HG02678 (cell line): ENCODE results near the gene GPHN.

Experiments used
- ATAC-seq: cut with Tn5 transposase; IDR thresholded peaks from one replicate; pipeline ENCODE4 v1.9.1; 2021; ENCODE audit warnings: mild to moderate bottlenecking, moderate library complexity; ENCODE audit not compliant: unreplicated experiment

Gene GPHN

DNA sequence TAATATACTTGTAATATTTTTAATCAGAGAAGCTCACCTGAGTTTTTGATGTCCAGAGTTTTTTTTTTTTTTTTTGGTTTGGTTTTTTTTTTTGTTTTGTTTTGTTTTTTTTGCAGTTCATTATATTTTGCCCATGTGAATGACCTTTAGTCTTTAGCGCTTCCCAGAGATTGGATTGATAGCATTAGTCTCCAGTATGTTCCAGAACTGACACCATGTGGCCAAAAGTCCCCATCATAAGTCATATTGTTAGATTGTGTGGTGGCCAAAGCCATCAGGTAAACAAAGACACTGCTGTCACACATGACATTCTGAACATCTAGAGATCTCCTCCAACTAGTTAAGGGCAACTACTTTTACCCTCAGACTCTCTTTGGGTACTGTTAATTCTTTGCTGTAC, 408.5 kb downstream of the GPHN start:
- no peak for ATAC-seq

DNA sequence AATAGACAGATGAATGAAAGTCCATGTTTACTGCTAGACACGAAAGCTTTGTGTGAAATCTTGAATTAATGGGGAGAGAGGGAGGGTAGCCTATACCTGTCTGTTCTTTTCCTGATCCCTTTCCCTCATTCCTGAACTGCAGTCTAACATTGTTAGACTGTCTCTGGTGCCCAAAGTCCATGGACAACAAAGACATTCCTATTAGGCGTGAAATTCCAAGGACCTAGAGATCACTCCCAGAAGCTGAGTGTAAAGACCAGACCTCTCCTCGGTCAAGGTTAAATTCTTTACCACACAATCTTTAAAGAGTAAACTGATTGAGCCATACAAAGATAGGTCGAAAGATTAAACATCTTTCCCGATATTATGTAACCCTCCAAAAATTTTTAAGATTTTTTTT, 410.6 kb downstream of the GPHN start:
- ATAC-seq = no peak

DNA sequence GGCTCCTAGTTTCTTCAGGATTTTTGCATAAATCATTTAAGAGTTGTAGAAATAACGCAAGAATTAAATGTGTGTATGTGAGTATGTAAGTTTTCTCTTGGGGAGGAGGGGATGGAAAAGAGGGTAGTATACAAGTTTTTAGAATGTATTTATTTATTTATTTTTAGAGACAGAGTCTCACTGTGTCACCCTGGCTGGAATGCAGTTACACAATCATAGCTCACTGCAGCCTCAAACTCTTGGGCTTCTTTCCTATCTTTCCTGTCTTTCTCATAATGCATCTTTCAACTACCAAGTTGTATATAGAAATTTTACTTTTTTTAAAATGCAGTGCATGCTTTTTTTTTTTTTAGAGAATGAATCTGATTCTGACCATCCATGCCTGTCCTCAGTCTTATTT, 412.2 kb downstream of the GPHN start:
- ATAC-seq = no peak

DNA sequence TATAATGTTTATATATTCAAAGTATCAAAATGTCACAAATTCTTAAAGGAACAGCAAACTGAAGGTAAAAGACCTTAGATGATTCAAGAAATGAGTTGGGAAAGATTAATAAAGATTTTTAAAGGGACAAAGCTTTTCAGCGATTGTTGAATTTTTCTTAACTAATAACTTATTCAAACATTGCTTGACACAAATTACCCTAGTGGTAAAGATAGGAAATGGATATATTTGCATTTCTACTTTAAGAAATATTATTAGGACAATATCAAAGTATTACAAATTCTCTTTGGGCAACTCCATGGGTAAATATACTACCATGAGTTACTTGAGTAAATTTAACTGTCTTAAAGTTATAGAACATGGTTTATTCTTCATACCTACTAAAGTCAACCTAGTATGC, 415.3 kb downstream of the GPHN start:
- ATAC-seq = no peak

DNA sequence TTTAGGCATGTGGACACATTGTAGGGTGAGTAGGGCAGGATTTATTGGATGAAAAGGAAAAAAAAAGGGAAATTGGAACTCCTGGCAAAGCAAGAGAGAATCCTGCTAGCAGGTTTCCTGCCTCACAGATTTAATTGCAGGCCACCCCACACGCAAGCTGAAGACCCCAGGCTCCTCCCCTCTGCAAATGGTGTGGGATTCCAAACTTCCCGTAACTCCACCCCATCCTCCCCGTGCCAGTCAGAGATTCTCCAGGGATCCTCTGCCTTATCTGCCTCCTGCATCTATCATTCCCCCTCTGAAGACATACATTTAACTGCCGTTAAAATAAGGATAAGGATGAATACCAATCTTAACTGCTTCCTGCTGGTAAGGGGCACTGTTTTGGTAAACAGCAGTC, 431.5 kb downstream of the GPHN start:
- ATAC-seq = no peak

DNA sequence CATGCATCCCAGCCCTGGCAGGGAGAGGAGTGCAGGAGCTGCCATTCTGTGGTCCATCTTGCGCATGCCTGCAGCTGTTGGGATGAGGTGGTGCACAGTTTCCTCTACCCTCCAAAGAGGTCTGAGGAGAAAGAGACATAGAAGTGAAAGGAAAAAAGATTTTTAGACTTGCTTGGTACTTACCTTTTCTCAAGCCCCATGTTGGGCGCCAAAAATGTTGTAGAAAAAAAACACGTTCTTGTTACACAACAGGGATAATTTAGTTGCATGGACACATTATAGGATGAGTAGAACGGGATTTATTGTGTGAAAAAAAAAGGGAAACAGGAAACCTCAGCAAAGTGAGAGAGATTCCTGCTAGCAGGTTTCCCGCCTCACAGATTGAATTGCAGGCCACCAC, 436.9 kb downstream of the GPHN start:
- no peak for ATAC-seq

DNA sequence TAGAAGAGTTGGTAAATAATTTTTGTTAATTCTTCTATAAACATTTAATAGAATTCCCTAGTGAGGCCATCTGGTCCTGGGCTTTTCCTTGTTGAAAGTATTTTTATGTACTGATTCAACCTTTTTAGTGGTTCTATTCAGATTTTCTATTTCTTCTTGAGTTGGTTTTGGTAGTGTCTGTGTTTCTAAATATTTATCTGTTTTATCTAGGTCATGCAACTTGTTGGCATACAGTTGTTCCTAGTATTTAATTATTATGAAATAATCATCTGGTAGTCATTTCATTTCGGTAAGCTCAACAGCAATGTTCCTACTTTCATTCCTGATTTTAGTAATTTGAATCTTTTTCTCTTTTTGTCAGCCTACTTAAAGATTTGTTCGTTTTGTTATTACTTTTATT, 447.2 kb downstream of the GPHN start:
- ATAC-seq = no peak

DNA sequence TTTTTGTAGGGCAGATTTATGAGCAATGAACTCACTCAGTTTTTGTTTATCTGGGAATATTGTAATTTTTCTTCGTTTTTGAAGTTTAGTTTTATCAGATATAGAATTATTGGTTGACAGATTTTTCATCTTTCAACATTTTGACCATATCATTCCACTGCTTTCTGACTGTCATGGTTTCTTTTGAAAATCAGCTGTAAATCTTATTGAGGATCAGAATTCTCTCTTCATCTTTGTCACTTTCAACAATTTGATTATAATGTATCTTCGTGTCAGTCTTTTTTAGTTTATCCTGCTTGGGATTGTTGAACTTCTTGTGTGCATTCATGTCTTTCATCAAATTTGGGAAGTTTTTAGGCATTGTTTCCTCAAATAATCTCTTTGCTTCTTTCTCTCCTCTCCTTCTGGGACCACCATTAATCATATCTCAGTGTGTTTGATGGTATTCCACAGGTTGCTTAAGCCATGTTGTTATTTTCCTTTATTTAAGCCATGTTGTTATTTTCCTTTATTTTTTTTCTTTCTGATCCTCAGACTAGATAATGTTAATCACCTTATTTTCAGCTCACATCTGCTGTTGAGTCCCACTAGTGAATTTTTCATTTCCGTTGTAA, 451.6 kb downstream of the GPHN start:
- ATAC-seq = no peak

DNA sequence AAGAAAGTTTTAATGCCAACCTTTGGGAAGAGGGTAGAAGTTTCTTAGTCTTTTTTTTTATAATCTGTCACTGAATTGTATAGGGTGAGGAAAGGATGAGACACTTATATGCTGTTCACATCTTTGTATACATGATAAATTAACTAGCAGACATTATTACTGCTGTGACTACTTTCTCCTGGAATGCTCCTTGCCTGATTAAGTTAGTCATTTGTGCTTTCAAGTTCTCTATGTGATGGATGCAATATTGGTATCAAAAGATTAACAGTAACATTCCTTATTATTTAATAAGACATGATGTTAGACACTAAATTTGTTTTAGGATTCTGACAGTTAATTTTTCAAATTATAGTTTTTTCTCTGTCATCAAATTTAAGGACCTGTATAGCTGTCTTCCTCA, 457.9 kb downstream of the GPHN start:
- ATAC-seq = no peak

DNA sequence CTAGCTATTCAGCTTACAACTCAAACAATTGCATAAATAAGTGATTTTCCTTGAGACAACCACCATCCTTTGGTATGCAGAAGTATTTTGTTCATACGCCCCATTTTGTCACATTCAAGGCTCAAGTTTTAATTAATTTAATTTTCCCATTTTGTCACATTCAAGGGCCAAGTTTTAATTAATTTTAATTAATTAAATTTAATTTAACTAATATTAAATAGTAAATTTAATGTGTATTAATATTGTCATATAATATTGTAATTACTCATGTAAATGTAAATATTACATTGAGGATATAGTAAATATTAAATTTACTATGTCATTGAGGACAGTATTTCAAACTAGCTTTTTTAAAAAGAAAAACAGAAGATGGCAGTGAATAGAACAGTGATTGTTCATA, 464.5 kb downstream of the GPHN start:
- no peak for ATAC-seq

DNA sequence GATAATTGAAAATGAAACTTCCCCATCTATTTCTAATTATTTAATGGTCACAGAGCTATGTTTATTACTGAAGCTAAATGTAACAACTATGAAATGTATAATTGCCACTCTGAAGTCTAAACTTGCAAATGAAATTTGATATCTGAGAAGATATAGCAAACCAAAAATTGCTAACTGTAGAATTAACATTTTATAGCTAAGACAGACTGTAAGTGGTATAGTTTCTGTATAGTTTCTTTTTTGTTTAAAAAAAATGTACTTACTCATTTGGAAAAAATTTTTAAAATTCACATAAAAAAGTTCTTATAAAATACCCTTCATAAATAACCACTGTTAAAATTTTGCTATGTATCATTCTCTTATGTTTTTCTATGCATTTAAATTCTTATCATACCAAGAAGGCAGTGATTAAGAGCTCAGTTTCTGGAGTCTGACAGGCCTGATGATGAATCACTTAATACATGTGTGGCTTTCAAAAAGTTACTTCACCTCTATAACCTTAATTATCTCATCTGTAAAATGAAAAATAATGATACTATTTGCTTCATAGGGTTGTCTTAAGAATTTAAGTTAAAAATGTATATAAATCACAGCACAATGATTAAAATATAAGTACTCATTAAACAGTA, 466.6 kb downstream of the GPHN start:
- ATAC-seq = no peak

DNA sequence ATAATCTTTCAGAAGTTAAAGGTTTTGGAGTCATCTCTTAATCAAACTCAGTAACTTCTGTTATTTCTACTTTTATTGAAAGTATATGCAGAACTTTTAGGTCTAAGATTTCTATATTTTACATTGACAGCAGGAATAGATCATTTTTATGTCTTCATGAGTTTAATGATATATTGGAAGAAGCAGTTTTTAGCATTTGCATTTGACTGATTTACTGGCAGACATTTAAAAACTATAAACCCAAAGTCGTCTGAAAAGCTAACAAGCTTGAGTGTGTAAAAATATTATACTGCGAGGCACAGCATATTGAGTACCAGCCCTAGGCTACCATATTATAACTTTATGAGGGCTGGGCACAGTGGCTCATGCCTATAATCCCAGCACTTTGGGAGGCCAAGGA, 467.3 kb downstream of the GPHN start:
- ATAC-seq = no peak

DNA sequence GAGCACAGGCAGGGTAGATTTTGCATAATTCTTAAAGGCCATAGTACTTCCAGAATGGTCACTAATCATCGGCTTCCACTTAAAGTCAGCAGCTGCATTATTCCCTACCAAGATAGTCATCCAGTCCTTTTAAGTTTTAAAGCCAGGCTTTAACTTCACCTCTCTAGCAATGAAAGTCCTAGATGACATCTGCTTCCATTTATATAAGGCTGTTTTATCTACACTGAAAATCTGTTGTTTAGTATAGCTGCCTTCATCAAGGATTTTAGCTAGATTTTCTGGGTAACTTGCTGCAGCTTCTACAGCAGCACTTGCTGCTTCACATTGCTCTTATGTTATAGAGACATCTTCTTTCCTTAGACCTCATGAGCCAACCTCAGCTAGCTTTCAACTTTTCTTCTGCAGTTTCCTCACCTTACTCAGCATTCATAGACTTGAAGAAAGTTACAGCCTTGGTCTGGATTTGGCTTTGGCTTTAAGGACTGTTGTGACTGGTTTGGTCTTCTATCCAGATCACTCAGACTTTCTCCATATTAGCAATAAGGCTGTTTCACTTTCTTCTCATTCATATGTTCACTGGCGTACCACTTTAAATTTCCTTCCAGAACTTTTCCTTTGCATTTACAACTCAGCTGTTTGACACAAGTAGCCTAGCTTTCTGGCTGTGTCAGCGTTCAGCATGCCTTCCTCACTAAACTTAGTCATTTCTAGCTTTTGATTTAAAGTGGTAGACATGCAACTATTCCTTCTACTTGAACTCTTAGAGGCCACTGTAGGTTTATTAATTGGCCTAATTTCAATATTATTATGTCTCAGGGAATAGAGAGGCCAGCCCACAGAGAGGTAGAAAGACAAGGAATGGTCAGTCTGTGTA, 471.4 kb downstream of the GPHN start:
- no peak for ATAC-seq

DNA sequence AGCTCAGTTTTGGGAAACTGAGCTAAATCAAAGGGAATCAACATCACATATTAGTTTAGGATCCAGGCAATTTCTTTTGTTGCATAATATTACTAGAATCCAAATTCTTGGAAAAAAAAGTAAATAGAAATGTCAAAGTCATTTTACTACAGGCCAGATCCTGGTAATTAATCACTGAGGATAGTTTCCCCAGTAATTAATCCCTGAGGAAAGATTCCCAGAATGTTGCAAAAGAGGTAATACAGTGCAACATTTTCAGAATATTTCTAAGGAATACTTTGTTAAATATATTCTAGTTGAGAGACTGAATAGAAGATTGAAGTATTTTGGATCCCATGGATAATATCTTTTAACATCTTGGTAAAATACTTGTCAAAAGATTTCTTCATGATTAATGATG, 474.3 kb downstream of the GPHN start:
- no peak for ATAC-seq

DNA sequence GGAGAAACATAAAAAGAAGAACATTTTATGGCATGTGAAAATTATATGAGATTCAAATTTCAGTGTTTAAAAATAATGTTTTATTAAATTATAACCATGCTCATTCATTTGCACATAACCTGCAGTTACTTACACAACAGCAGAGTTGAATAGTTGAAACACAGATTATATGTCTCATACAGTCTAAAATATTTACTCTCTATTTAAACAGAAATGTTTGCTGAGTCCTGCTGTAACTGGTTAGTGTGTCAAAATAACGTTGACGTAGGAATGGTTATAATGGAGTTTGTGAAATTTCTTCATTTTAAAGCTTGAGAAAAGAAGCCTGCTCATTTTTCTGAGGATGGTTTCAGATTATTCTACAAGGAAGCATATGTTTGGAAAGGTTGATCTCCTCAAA, 484.8 kb downstream of the GPHN start:
- no peak for ATAC-seq

DNA sequence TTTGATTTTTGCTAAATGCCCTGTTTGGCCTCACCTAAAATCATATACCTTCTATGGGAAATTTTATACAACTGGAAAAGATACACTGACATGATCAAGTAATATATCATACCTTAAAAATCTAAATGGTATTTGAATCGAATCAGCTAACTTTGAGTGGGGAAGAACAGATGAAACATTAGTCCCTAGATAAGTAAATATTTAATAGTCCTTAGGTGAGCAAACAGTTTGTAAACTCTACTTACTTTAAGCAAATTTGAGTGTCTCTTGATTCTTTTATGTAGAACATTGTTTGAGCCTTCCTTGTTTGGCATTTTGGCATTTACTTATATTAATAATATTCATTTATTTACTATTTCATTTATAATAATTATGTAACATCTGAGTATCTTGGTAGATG, 485.6 kb downstream of the GPHN start:
- ATAC-seq = no peak

DNA sequence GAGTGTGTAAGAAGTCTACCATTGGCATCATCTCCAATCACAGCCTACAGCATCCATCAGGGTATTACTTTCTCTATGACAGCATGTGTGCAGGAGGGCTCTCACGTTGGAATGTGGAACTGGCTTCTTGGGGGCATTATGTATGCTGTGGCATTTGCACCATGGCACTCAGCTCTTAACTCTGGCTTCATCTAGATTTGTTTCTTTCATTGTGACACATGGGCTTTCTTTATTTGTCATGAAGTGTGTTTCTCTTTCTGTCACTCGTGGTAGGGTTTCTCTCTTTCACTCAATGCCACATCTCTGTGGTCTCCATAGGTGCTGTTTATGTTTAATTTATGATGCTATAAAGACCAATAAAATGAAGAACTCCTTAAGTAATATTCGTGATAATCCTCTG, 490.1 kb downstream of the GPHN start:
- no peak for ATAC-seq

DNA sequence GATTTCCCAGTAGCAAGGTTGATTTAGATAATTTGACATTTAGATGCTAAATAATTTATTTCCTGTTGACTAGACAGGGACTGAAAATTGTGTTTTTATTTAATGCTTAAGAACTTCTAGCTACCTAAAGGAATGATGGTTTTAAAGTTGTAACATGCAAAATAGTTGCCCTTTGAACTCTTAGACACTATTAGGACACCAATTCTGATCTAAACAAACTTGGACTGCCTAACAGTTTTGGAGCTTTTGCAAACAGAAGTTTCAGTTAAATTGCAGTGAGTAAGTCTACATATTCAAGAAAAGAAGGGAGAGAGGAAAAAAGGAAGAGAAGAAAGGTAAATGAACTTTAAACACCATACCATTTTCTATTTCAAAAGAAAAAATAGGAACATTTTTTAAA, 492.0 kb downstream of the GPHN start:
- no peak for ATAC-seq

DNA sequence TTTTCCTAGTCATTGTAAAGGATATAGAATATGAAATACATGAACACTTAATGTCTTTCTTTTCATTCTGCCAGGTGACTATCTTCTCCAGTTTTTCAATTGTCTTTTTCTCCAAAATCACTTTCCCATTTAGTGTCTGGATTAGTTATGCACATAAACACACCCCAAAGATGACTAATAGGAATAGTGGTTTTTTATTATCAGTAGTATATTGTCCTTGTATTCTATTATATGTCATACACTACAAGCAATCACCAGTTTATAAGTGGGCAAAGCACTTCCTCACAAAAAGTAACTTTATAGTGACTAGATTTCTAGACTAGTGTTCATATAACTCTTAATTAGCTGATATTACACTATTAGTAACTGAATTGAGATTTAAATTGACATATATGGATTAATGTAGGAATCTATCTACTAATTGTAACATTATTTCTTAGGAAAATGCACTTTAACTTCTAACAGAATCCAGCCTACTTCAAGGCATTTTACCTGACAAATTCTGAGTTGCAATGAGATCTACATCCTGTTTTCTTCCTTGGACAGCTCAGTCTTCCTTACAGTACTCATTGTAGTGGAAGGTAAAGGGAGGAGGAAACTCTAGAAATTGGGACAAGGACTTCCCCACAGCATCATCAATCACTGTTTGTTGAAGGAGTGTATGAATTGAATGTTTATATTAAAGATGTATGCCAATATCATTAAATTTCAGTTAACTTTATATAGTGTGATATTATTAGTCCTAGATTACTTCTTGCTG, 495.2 kb downstream of the GPHN start:
- ATAC-seq = no peak

DNA sequence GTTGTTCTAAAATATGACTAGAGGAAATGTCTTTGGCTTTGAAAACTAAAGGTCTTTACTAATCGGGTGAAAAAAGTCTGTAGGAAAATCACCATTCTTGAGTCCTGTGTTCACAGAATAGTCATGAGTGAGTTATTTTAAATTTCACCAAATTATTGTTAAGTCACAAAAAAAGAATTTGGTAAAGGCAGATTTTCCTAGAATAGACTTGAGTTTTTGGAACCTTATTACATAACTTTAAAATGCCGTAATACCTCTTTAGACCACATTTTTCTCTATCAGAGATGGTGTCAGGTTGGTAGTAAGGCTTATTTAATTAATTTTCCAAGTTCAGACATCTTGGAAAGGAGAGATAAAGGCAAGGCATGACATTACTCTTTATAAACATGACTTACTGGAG, 496.6 kb downstream of the GPHN start:
- ATAC-seq = no peak

DNA sequence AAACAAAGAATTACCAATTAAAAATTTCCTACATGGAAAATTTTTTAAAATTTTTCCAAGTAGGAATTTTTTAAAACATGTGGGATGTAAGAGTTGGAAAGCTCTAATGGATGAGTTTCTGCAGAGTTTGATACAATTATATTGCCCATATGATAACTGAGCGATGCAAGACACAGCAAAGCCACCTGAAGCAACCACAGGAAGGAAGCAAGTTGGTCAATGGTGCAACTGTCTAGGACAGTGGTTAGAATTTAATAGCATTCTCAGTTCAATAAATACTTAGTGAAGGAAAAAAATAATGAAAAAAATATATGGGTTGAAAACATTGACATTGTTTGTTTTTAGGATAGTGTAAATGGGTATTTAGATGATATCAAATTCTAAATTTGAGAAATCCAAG, 502.7 kb downstream of the GPHN start:
- ATAC-seq = no peak

DNA sequence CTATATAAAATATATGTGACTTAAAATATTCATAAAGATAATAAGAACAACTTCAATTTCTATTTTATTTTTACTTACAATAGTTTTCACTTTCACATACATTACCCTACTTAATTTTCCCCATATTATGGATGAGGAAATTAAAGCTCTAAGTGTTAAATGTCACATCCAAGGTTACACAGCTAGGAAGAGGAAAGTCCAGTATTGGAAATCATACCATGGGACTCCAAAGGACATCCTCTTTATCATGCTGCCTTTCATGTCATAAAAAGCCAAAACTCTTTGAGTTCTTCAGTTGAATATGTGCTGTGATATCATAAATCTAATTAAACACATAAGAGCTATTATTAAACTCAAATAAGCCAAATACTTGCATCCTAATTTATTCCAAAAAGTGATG, 508.9 kb downstream of the GPHN start:
- no peak for ATAC-seq
